Measurements from ENCODE around the gene FOXC1. TPM values are rescaled to one million over a fixed set of nuclear protein-coding genes. Genes with fewer than 3 reads are reported as not detected.

The FOXC1 gene
- total and polyA plus RNA-seq, 2 donors (not counting 1 experiment from before 2014, with no cell fraction given) = 0.04 to 0.52 TPM

GRCh38 chr6:1574083-1574761 lies 35.5 kb upstream of the FOXC1 start:
- H3K9me3 ChIP-seq (ENCODE audit: control extremely low read depth in 1 of 3, control insufficient read depth in 2 of 3, insufficient read depth in 1 of 3, low read length in 2 of 3) = peaks cover 2 to 13% (median 5%) of the 10 kb centered on the region in 3 donors
- no peaks in the 10 kb centered on the region for H3K79me2 ChIP-seq (ENCODE audit: control insufficient read depth, insufficient read depth, low read length)
- ChIA-PET CTCF (no interaction called here), POLR2A (no interaction called here)
- no peak overlapping the region for H3K4me2 ChIP-seq (replicated peaks; ENCODE audit: low read depth, low read length, poor library complexity, severe bottlenecking)
- peaks cover 4% of the 10 kb centered on the region for H3K4me1 Mint-ChIP-seq
- intact Hi-C loops (cut with micrococcal nuclease) = no loop called here
- no peaks in the 10 kb centered on the region for H4K20me1 ChIP-seq (ENCODE audit: control insufficient read depth, insufficient read depth, low read length, poor library complexity, severe bottlenecking)
- peaks cover 30% of the 10 kb centered on the region for H3K27me3 Mint-ChIP-seq
- H3K27me3 ChIP-seq (replicated peaks in 1 of 4; ENCODE audit: control extremely low read depth in 1 of 4, control insufficient read depth in 3 of 4, insufficient read depth in 4 of 4, low read length in 3 of 4) = no peaks in the 10 kb centered on the region
- 88% methylated on average over 10 of the region's 13 CpGs for WGBS (ENCODE audit: insufficient coverage)
- no peak overlapping the region for H2AFZ ChIP-seq (ENCODE audit: insufficient read depth, low read depth, low read length, poor library complexity, severe bottlenecking)
- H3K27ac ChIP-seq (ENCODE audit: low read length in 2 of 2) = no peak overlapping the region
- no peaks in the 10 kb centered on the region for H3K36me3 ChIP-seq (replicated peaks in 1 of 2; ENCODE audit: control extremely low read depth in 1 of 2, control insufficient read depth in 1 of 2, extremely low read depth in 1 of 2, insufficient read depth in 2 of 2, low read length in 1 of 2)
- H3K9me3 Mint-ChIP-seq (ENCODE audit: insufficient read depth) = peaks cover 9% of the 10 kb centered on the region
- no peak overlapping the region for H3K4me3 ChIP-seq (ENCODE audit: control extremely low read depth in 1 of 5, extremely low read depth in 1 of 5, insufficient read depth in 1 of 5, low read depth in 2 of 5, low read length in 4 of 5)
- H3K4me3 Mint-ChIP-seq = no peak overlapping the region
- DNase-seq = no peak
- TF ChIP-seq CTCF (IDR thresholded peaks at IDR 0.05) (no peak), EZH2 (IDR thresholded peaks at IDR 0.05; ENCODE audit: borderline replicate concordance, insufficient read depth, low read depth, low read length, poor library complexity, severe bottlenecking) (no peak)
- H3K4me1 ChIP-seq (ENCODE audit: control insufficient read depth in 2 of 2, insufficient read depth in 2 of 2, low read length in 2 of 2) = peaks cover 0 to 2% of the 10 kb centered on the region in 2 donors
- H3K9ac ChIP-seq (ENCODE audit: low read length) = no peak overlapping the region
- no peak overlapping the region for H3K27ac Mint-ChIP-seq
- no peak for ATAC-seq (ENCODE audit: low read depth)

- TF ChIP-seq EZH2 (IDR thresholded peaks at IDR 0.05; ENCODE audit: borderline replicate concordance, insufficient read depth, low read depth, low read length, poor library complexity, severe bottlenecking) (no peak), CTCF (IDR thresholded peaks at IDR 0.05) (no peak)
- H4K20me1 ChIP-seq (ENCODE audit: control insufficient read depth, insufficient read depth, low read length, poor library complexity, severe bottlenecking) = no peaks in the 10 kb centered on the region
- Mint-ChIP-seq H3K4me3 (no peak overlapping the region), H3K4me1 (peaks cover 4% of the 10 kb centered on the region), H3K27me3 (peaks cover 30% of the 10 kb centered on the region), H3K9me3 (ENCODE audit: insufficient read depth) (peaks cover 9% of the 10 kb centered on the region), H3K27ac (no peak overlapping the region)
- intact Hi-C loops (cut with micrococcal nuclease) = no loop called here
- H3K4me3 ChIP-seq (ENCODE audit: control extremely low read depth in 1 of 5, extremely low read depth in 1 of 5, insufficient read depth in 1 of 5, low read depth in 2 of 5, low read length in 4 of 5) = no peak overlapping the region
- no peak overlapping the region for H3K27ac ChIP-seq (ENCODE audit: low read length in 2 of 2)
- H3K9me3 ChIP-seq (ENCODE audit: control extremely low read depth in 1 of 3, control insufficient read depth in 2 of 3, insufficient read depth in 1 of 3, low read length in 2 of 3) = peaks cover 1 to 13% (median 5%) of the 10 kb centered on the region in 3 donors
- no peak overlapping the region for H2AFZ ChIP-seq (ENCODE audit: insufficient read depth, low read depth, low read length, poor library complexity, severe bottlenecking)
- peaks cover 0 to 2% of the 10 kb centered on the region in 2 donors for H3K4me1 ChIP-seq (ENCODE audit: control insufficient read depth in 2 of 2, insufficient read depth in 2 of 2, low read length in 2 of 2)
- POLR2A ChIA-PET = no interaction called here
- no peaks in the 10 kb centered on the region for H3K27me3 ChIP-seq (replicated peaks in 1 of 4; ENCODE audit: control extremely low read depth in 1 of 4, control insufficient read depth in 3 of 4, insufficient read depth in 4 of 4, low read length in 3 of 4)
- H3K79me2 ChIP-seq (ENCODE audit: control insufficient read depth, insufficient read depth, low read length) = no peaks in the 10 kb centered on the region
- H3K36me3 ChIP-seq (replicated peaks in 1 of 2; ENCODE audit: control extremely low read depth in 1 of 2, control insufficient read depth in 1 of 2, extremely low read depth in 1 of 2, insufficient read depth in 2 of 2, low read length in 1 of 2) = no peaks in the 10 kb centered on the region
- 83% methylated on average over 6 of the region's 6 CpGs for WGBS (ENCODE audit: insufficient coverage)
- DNase-seq (no peak), ATAC-seq (ENCODE audit: low read depth) (no peak)
- CTCF ChIA-PET = no interaction called here
- no peak overlapping the region for H3K4me2 ChIP-seq (replicated peaks; ENCODE audit: low read depth, low read length, poor library complexity, severe bottlenecking)
- H3K9ac ChIP-seq (ENCODE audit: low read length) = no peak overlapping the region
Measured at GRCh38 chr6:1574890-1575209, 34.9 kb upstream of the FOXC1 start.

All from B cell (primary cell).